ENCODE results near the gene VIL1.
A peak's percentile ranks its signal among the peaks of the same experiment; 100 is the strongest.

Gene VIL1

DNA sequence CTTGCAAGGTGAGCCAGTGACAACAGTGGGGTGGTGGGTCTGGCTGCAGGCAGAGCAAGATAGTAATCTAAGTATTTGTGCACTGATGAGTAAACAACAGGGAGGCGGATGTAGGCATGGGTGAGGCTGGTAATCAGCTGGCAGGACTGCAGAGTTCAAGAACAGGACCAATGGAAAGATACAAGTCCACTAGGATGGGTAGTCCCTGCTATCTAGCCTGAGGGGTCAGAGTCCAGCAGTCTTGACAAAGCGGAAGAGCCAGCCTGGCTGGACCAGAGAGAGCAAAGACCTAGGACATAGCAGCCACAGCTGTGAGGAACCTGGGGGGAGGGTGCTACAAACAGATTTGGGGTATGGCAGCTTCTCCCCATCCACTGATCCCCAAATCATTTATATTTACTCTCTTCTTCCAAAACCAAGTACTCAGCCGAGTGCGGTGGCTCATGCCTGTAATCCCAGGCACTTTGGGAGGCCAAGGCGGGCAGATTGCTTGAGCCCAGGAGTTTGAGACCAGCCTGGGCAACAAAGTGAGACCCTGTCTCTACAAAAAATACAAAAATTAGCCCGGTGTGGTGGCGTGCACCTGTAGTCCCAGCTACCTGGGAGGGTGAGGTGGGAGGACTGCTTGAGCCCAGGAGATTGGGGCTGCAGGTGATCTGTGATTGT, 25.9 kb downstream of the VIL1 start:
- DNase-seq: no peak

DNA sequence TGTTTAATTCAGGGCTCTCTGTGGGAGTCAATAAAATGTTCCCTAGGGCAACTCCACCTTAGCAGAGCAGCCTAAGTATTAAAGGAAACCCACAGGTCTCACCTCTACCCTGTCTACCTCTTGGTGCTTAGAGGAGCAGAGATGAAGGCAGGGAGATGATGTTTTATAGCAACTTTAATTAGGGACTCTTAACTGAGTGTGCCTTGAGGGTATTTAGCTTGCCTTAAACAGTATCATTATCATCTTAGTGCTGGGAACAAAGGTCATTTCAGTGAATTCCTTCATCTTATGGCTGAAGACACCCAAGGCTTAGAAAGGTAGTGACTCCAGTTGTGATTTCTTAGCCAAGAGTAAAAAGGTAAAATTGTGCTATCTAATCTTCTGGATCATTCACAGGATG, 26.7 kb downstream of the VIL1 start:
- no peak for DNase-seq

DNA sequence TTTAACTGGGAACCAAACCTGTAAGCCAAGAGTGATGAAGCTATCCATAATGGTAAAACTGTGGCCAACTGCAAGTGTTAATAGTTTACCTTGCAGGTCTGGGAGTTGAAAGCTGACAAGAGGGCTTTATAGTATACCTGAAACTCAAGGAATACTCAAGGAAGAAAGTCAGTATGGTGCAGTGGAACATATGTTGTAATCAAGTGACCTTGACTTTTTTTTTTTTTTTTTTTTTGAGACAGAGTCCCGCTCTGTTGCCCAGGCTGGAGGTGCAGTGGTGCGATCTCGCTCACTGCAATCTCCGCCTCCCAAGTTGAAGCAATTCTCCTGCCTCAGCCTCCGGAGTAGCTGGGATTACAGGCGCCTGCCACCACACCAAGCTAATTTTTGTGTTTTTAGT, 27.6 kb downstream of the VIL1 start:
- no peak for DNase-seq

DNA sequence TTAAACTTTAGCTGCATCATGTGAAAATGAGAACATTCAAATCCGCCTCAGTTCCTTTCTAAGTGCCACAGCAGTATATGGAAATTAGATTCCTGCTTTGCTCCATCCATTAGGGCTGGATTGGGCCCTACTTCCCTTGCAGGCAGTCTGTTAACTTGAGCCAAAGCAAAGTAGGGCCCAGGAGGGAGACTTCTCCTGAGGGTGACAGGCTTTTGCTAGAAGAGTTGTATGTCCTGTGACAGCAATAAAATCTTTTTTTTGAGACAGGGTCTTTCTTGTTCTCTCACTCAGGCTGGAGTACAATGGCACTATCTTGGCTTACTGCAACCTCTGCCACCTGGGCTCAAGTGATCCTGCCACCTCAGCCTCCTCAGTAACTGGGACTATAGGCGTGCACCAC, 28.1 kb downstream of the VIL1 start:
- DNase-seq: no peak

DNA sequence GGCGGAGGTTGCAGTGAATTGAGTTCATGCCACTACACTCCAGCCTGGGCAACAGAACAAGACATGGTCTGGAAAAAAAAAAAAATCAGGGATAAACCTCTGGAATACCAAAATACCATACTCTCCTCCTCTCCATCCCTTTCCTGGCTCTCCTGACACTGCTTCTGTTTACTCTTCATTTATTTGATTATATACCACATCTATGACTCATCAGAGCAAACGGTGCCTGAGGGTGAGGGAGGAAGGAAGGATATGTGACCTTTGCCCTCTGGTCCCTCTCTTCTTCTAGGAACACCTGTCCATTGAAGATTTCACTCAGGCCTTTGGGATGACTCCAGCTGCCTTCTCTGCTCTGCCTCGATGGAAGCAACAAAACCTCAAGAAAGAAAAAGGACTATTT, 30.0 kb downstream of the VIL1 start:
- DNase-seq: no peak

DNA sequence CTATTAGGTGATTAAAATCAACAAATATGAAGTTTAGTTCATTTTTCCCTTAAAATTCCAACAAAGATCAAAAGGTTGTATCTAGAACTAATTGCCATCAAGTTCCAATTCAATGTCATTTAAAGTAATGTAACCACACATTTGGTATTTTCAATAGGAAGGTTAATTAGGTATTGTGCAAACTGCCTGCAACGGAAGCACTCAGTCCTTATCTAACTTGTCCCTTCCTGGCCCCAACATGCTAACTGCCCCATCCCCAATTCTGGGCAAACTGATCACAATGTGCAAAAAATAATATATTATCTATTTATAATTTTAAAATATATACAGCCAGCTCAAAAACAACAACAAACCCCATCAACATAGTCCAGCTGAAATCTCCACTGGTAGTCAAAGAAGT, 33.2 kb downstream of the VIL1 start:
- DNase-seq: no peak

DNA sequence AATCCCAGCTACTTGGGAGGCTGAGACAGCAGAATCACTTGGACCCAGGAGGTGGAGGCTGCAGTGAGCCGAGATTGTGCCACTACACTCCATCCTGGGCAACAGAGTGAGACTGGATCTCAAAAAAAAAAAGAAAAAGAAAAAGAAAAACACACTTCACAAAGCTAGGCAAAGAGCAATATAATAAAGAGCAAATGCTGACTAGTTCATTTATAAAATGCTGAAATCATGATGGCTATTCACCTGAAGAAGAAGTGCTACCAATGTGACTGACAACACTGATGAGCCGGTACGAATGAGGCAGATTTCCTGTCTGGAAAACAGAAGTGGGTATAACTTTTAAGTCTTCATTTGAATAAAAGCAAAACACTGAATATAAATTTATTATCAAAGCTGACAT, 37.9 kb downstream of the VIL1 start:
- DNase-seq: no peak

DNA sequence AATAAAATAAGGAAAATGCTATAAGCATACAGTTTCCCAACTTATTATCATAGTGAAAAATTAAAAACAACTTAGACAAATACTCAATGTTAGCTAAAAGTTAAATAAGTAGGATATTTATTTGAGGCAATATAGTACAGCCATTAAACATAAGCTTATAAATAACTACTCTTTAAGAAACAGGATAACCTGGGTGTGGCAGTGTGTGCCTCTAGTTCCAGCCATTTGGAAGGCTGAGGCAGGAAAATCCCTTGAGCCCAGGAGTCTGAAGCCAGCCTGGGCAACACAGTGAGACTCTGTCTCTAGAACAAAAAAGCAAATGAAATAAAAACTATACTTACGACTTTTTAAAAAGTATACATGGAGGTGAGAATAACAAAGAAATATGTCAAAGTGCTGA, 39.7 kb downstream of the VIL1 start:
- DNase-seq: no peak

DNA sequence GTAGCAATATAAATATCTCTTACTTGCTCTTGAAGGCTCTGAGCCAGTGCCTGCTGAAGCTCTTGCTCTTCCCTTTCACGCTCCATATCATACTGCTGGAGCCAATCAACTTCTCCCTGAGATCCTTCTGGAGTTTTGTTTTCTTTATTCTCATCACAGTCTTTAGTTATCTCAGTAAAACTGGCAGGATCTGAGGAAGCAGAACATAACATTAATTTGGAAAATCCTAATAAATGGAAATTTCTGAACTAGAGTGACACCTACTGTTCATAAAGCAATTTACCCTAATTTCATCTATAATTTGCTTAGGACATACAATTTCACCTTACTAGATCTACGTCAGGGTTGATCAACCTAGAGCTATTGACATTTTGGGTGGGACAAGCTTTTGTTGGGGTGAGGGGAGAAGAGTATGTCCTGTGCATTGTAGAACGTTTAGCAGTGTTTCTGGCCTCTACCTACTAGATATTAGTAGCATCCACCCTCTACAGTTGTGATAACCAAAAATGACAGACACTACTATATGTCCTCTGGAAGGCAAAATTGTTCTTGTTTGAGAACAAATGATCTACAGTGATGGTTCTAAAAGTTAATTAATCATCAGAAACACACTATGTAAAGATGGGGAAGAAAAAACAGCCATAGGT, 47.2 kb downstream of the VIL1 start:
- DNase-seq: peak in 1 of 2 donors; percentile 52

DNA sequence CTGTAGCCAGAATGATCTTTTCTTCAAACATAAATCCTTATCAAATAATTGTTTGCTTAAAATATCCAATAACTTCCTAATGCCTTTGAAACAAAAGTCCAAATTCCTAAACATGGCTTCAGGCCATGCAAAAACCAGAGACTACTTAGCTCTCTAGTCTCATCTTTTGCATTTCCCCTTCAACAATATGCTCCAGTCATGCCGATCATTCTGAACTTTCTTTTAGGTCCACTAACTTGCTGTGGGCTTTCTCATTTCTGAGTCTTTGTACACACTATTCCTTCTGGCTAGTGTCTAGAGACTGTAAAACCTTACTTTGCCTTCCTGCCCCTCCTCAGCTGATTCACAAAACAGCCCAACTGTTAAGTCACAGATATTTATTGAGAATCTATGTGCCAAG, 51.5 kb downstream of the VIL1 start:
- no peak for DNase-seq

DNA sequence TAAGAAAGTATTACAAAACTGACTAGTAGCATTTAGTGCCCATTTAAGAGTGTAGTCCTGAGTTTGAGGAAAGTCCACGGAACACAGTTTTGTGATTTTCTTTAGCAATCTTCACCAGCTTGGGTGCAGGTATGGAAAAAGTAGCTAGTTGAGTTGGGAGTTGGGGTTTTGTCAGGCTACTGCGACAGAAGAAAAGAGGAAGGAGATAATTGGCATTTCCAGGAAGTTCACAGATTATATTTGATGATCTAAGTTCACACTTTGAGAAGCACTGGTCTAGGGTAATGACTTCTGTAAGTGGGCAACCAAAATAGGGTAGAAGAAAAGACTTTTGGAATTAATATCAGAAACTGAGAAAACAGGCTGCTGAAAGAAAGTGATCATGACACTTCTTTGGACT, 52.1 kb downstream of the VIL1 start:
- peak; percentile 11 to 46 for DNase-seq

DNA sequence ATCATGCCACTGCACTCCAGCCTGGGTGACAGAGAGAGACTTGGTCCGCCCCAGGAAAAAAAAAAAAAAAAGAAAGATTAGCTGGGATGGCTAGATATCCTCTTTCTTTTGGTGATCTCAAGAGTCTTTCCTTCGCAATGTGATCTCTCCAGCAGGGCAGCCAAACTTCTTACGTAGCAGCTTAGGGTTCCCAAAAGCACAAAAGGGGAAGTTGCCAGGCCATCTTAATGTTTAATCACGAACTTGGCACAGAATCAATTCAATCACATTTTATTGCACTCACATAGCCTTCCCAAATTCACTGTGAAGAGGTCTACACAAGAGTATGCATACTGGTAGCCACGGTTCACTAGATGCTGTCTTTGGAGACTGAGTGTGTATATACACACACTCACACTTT, 53.1 kb downstream of the VIL1 start:
- DNase-seq: peak; percentile 78 to 82

DNA sequence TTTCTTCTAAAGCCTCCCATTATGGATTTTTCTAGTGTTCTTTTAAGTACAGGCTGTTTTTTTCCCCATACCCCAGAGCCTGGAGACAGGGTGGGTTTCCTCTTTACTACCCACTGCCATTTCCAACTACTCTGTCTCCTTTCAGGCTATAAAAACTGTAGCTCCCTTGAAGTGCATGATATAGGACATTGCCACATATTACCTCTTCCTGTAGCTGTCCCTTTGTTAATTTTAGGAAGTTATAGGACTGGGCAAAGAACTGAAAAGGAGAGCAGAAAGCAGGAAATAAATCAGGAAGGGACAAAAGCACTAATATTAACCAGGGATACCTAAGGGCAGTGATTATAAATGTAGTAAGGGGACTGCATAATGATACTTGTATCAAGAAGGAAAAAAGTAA, 54.1 kb downstream of the VIL1 start:
- DNase-seq: peak; percentile 3 to 24

DNA sequence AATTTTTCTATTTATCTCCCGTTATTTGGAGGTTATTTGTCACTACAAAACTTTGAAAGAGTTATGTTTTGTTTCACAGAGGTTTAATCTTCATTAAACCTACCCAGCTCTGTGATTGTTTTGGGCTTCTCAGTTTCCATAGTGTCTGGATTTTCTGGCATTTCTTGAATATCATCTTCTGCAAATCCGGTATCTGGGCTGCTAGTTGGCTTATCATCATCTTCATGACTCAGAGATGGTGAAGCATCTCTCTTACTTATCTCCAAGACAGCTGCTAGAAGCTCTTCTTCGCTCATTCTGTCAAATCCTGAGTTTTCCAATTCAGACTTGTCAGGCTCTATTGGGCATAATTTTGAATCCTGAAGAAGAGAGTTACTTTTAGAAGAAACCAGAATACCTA, 55.6 kb downstream of the VIL1 start:
- DNase-seq: no peak

DNA sequence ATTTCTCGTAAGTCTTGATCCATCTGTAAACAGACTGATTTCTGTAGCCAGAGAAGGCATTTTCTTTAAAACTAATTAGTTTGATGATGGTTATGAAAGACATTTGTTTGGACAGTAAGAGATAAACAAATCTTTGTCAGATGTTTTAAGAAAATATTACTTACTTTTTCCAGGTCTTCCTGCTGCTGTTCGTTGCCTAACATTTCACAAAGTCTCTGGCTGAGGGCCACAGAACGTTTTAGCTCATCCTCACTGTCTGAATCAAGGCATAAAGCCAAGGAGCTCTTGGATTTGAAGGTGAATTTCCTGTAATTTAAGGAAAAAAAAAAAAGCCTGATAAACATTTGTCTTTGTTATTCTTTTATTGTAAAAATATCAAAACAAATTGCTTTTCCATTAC, 57.8 kb downstream of the VIL1 start:
- DNase-seq: no peak

DNA sequence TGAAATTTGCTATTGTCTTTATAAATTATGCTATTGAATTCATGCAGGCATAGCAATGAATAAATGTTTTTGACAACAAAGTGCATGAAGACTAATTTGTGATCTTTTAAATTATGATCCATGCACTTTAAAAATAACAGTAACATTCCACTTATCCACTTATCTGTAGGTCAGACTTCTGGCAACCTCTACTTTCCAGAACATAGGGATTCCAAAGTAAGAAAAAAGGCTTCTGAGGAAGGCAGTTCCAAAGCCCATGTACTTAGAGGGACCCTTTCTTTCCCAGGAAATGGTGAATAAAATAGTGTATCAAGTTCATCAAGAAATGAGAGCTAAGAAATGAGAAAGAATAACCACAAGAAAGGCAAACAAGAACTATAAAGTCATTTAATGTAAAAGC, 58.3 kb downstream of the VIL1 start:
- no peak for DNase-seq

DNA sequence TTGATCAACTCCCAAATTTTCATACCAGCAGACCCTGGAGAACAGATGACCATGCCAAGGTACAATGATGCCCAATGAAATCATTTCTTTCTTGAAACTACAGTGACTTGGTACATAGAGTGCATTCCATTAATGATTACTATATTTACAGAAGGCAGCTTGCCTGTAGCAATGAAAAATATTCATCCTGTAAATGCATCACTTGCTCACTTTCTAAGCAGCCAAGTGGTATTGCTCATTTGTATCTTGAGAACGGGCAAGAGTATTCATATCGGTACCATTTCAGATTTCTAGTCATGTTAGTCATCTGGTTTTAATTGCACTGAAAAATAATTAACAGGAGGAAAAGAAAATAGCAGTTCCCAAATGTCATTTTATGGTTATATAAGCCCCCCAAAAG, 59.6 kb downstream of the VIL1 start:
- no peak for DNase-seq

DNA sequence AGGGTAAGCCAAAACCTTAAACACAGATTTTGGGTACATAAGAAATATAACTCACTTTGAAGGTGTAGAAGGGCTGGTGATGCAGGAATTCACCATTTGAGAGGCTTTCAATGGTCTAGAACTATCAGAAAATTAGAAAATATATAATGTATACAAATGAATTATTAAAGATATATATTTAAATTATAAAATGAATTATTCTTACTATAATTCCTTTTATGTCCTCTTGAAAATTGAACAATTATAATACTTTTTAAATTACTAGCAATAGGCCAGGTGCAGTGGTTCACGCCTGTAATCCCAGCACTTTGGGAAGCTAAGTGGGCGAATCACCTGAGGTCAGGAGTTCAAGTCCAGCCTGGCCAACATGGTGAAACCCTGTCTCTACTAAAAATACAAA, 60.7 kb downstream of the VIL1 start:
- no peak for DNase-seq

DNA sequence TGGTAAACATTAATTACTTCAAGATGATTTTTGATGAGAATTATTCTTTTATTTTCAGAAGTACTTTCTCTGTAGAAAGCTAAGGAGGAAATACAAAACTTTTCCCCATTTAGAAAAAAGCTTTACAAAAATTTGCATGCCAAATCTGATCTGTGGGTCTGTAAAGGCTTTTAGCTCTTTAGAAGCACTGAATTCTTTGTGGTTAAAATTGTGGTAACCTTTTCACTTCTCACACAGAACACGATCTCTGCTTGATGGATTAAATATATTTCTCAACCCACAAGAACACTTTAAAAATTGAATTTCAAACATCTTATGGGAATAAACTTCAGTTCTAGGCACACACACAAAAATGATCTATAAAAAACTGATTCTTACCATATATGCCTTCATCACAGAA, 63.7 kb downstream of the VIL1 start:
- no peak for DNase-seq

DNA sequence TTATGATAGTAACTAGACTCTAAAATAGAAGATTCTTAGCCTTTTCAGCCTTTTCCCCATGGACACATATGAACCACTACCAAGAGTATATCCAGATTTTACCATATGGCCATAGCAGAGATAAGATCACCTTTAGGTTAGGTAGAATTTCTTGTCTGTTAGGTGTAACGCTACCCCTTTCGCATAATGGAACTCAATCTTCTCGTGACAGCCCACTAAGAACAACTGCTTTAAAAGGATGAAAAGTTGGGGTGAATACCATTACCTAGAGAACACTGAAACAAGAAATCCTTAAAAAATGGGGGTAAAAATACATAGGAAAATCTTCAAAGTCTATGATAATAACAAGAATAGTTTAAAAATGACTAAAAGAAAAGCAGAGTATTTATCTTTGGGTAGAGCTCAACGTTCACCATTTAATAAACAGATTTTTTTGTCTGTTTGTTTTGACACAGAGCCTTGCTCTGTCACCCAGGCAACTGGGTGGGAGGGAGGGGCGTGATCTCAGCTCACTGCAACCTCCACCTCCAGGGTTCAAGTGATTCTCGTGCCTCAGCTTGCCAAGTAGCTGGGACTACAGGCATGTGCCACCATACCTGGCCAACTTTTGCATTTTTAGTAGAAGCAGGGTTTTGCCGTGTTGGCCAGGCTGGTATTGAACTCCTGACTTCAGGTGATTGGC, 67.2 kb downstream of the VIL1 start:
- DNase-seq: no peak

DNA sequence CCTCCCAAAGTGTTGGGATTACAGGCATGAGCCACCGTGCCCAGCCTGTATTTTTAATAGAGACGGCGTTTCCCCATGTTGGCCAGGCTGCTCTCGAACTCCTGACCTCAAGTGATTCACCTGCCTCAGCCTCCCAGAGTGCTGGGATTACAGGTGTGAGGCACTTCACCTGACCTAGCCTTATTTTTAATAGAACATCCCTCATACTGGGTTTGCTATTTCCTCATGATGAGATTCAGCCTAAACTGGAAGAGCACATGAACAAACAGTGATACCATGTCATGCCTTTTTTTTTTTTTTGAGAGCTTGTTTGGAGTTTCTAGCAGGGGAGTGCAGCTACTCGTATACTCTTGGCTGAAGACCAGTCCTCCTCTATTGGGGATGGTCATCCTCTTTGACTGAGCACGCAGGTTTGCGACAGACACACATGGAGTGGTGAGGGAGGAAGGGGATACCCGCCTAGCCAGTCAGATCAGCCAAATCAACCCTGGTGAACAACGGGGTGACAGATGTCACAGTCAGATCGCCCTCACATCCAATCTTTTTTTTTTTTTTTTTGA, 81.7 kb downstream of the VIL1 start:
- no peak for DNase-seq

DNA sequence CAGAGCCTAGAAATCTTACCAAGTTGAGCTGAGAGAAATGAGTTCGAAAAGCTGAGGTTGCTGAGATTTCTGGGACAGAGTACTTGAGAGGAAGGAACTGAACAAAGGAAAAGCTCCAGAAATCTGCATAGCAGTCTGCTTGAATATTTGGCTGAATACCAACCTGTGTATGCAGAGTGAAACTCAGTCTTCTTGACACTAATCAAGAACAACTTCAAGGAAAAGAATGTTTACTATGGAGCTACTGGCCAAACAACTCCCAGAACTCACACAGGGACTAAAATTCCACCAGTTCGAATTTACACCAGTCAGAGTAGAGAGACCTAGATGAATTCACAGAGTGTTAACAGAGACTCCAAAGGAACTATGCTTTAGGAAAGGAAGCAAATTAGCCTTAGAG, 82.7 kb downstream of the VIL1 start:
- DNase-seq: no peak
